HG03558 (cell line): ENCODE data around the gene DPH6.

Experiments used
- ATAC-seq: cut with Tn5 transposase; IDR thresholded peaks from one replicate; pipeline ENCODE4 v1.9.1; 2021; ENCODE audit warnings: moderate number of reproducible peaks; ENCODE audit not compliant: unreplicated experiment; ENCODE audit errors: extremely low read depth

Gene DPH6

DNA sequence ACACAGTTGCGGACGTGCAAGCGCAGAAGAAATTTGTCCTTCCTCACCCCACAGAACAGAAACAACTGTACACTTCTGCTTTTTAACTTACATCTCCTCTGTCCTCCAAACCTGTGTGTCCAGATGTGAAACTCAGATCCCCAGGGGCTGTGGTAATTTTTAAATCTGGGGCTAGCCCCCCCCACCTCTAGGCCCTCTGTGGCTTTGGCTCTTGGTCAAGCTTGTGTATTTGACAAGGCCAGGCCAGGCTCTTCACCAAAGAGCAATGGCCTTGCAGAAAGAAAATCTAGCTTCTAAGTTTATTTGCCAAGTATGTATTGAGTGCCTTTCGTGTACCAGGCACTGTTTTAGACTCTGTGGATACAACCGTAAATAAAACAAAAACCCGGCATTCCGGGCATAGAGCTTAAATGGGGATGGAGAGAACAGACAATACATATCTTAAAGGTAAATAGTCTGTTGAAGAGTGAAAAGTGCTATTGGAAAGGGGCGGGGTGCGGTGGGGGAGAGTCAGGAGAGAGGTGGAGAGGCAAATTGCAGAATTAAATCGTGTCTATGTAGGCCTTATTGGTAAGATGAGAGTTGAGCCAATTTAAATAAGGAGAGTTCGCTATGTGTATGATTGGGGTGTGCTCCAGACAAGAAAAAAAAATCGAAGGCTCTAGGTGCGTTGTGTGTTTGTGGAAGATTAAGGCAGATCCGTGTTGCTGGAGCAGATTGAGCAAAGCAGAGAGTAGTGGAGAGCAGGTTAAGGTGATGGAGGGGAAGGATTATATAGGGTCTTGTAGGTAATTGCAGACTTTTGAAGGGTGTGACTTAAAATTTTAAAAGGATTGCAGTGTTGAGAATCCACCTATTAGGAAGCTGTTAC lies 781 bp upstream of the DPH6 start:
- no peak for ATAC-seq

DNA sequence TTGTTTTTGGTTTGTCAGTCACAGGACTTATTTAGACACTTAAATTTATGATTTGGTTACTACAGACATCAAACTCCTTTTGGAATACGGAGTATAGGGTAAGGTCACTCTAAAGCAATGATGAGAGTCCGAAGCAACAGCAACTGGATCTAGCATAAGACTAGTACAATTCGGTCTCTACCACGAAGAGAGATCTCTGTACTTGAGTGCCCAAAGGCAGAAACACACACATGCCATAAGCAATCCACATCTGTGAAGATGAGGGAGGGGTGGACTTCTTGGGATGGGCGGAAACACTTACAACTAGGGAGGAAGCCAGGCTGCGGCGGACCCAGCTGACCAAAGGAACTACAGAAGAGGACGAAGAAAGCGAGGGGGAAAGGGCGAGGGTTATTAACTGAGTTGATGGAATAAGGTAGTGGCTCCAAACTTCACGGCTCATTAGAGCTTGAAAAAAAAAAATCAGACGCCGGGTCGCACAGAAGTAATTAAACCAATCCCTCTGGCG lies 595 bp downstream of the DPH6 start:
- peak; percentile 5 for ATAC-seq

DNA sequence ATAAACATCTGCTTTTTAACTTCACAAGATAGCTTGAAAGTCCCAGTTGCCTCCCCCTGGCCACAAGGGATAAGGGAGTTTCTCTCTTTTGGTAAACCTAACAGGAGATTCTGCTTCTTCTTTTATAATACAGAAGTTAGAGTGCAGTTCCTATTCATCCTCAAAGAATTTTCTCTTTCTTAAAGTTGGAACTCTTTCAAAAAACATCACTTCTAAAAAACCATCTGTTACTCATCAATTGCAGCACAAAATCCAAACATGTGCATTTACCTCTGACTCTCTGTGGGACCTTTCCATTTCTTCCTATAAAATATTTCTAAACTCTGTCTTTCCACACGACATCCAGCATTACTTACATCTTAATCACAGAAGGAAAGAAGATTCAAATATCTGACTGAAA lies 5.1 kb downstream of the DPH6 start:
- ATAC-seq: no peak

DNA sequence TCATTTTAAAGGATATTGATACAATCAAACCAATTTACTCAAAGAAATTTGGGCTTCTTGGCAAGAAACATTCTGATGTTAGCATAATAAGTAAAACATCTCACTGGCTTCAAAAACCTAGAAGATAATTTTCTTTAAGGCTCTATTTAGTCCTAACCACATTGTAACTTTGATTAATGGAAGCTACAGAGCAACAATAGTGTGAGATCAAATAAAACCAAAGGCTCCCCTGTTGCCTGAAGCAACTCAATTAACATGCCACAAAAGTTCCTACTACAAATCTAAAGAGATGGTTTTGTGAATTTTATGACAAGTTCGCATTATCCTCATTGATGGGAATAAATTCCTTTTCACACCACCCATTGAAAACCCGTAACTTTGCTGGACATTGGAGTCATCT lies 5.9 kb downstream of the DPH6 start:
- no peak for ATAC-seq

DNA sequence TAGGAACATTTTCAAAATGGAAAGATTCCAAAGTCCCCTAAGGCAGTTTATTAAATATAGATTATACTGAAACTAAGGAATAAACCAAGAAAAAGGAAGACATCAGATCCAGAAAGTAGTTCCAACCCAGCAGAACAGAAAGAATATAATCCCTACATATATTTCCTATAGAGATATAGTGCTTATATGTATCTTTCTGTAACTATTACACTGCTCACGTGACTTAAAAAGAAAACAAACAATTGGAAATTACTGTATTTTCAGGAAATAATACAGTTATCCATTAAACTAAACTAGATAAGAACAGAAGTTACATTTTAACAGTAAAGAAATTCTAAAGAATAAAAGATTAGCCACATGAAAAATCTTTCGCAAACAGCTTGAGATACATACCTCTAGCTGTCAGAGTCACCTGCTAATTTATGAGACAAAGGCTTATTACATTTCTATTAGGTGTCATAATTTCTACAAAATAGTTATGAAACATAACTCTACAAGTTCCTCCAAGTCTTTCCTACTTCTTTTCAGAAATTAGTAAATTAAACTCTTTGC lies 10.5 kb downstream of the DPH6 start:
- ATAC-seq: no peak

DNA sequence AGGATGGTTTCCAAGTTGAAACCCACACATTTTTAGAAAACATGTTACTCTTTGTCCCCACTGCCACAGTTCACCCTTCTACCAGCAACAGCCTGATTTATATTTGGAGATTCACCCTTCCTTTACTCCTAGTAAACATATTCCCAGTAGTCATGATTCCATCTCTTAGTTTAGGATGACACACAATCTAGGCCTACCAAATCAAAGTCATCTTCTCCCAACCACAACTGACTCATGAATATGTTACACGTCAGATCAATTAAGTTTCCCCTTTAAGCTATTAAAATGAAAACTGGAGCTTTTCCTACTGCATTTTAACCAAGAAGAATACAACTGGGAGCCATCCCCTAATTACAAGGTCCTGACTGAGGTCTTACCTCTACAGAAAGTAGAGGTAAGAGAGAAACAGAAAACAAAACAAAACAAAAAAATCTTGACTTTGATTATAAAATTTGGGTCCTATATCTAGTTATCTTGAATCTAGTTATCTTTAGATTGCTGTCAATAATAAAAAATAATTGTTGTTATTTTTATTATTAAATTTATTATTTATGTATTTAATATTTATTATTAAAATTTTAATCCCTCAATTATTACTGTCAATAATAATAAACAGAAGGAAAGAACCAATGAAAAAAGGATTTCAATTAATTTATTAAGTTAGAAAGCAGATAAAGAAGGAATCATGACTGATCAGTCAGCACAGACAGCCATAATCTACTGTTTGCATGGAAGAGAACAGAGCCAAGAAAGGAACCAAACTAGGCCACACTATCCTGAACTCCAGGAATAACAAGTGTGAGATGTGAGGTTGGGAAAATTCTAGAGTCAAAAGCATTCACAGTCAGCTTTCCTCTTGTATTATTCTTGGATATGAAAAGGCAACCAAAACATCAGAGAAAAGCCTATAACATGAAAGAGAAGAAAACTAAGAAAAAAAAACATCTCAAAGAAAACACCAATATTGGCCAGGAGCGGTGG lies 12.5 kb downstream of the DPH6 start:
- no peak for ATAC-seq

DNA sequence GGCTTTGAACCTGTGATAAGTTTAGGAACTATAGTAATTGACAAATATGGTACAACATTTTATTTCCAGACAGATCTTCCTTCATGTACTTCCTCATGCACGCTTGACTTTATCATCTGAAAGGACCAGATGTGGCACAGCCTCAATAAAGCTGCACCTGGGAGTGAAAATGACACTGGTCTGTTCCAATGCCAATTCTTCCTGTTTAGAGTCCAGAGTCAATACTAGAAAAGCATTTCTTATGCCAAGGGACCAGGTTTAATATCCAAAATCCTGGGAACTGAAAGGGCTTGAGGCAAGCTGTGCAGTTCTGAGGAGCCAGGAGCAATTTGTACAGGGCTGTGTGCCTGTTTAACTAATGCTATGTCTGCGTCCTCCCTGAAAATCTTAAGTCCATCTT lies 15.3 kb downstream of the DPH6 start:
- ATAC-seq: no peak

DNA sequence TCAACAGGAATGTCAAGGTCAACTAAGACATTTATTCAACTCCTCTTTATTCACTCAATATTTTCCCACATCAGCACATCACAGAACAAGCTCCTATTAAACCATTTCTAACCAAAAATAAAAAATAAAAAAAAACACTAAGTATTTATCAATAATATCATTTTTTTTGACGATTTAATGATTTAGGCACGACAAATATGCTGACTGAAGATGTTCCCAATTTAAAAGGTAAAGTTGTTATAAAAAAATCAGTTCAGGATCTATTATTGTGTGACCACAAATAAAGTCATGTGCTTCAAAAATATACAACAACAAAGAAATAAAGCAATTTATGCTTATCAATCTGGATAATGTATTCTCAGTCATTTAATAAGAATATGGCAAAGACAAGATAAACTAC lies 16.2 kb downstream of the DPH6 start:
- no peak for ATAC-seq

DNA sequence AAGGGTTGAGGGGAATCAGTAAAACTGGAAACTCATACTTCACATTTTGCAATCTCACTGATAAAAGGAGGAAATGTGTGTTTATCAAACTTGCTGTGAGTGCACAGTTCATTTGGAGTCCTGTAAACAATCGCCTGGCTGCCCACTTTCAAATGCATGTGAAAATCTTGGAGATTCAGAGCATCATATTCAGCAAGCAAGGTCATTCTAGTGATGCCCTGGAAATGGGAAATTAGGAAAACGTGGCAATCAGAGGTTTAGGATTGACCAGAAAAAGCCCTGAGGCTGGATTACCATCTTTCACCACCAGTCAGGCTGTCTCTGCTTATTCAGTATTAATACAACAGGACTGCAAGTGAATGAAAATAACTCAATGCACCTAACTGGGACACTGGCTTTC lies 23.9 kb downstream of the DPH6 start:
- no peak for ATAC-seq

DNA sequence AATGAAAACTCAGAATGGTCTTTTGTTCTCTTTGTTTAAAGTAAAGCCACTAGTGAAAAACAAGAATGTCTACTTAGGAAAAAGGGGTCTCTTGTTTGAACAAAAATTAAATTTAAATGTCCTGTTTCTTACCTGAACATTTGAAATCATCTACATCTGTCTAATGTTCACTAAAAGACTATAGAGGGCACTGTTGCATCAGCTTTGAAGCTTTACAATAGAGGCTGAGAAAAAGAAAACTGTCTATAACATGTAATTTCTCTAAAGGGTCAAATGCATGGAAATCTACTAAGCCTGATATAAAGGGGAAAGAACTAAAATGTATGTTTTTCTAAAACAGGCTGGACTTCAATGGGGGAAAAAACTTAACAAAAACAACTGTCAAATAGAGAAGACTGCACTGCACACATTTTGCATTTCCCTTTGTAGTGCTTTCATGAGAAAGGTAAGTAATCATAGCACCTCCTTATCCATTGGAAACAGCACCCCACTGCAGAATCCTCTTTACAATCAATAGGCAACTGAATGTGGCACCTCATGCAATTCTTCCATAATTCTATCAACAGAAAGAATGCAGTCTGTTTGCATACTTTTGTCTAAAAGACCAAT lies 26.3 kb downstream of the DPH6 start:
- peak; percentile 58 for ATAC-seq

DNA sequence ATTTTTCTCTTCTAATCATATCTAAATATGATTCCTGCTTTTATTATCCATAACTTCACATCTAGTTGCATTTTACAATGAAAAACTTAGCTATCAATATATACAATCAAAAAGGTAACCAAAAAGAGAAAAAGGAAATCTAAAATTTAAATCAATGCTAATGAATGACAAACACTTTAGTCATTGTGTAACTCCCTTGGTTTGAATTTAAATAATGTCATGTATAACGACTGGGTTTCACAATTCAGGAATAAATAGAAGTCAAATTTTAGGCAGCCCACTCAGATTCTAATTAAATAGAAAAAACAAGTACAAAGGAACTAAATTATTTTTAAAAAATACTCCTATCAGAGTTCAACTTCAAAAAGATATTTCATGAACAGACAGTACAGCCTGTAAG lies 26.9 kb downstream of the DPH6 start:
- ATAC-seq: no peak

DNA sequence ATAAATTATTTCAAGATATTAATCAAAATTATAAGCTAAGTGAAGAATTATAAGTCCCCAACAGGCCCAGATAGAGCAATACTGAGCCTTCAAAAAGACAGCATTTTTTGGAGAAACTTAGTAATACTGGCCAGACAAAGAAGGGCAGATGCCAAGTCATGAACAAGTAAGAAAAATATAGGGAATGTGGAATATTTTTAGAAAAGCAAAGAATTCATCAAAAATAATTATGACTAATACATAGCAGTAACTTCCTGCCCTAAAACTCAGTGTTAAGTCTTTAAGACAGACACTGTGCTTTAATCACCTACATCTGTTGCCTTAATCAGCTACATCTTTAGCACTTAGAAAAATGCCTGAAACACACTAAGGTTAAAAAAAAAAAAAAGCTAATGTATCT lies 31.2 kb downstream of the DPH6 start:
- no peak for ATAC-seq

DNA sequence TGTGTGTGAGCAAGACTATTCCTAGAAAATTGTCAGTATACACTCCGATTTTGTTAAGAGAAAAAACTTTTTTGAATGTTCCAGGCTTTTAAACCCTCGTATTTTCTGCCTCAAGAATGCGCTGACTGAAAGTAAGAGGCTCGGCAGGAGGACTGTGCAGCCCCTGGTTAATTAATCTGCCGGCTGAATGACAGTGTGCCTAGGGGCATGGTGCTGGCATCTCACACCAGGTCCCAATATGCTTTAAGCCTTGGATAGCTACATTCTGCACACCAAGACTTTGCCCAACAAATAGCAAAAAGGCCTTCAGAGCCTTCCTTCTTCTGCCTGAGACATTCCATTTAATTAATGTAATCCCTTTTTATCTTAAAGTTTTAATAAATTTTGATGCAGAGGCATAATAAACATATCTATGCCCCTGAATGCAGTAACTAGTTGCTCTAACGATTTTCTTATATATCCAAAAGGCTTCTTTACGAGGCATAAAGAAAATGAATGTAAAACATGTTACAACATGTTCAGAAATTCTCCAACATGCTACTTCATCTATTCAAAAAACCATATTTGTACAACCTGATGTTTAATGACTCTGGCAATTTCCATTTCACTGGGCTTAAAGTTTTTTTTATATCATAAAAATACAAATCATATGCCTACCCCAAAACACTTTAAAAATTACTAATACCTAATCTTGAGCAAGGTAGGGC lies 37.9 kb downstream of the DPH6 start:
- no peak for ATAC-seq

DNA sequence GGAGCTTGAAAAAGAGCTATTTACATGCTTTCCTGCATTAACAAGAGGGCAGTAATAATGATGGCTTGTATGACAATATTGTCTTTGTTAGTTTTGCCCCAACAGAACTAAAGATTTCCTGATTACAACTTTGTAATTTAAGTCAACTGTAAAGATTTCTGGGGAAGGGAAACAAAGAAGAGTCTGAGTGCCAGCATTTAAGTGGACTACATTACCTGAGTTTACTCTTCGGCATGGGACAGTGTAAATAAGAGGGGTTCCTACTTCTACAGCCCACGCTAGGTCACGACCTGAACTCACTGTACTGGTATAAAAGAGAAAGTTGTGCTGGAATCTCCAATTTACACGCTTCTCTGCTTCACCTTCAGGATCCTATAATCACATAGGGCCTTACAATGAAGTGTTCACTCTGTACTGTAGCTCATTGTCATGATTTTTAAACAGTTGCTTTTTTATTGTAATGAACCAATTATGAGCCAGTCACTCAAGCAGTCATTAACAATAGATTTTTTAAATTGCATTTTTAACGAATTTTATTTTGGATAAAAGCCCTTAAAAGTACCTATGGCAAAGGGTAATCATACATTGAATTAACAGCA lies 39.6 kb downstream of the DPH6 start:
- no peak for ATAC-seq

DNA sequence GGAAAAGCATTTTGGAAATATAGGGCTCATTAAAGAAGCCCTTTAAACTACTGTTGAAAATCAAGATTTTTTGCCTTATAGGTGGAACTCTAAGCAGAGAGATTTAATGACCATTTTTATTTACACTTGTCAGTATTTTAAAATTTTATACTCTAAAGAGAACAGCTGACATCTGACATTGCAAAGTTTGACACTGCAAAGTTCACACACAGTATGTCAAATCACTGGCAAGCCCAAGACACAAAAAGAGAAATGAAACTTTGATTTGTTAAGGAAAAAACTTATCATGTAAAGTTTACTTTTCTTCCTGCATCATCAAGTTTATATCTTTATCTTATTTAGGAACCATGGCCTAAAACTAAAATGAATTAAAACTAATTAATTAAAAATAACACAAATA lies 40.2 kb downstream of the DPH6 start:
- ATAC-seq: no peak

DNA sequence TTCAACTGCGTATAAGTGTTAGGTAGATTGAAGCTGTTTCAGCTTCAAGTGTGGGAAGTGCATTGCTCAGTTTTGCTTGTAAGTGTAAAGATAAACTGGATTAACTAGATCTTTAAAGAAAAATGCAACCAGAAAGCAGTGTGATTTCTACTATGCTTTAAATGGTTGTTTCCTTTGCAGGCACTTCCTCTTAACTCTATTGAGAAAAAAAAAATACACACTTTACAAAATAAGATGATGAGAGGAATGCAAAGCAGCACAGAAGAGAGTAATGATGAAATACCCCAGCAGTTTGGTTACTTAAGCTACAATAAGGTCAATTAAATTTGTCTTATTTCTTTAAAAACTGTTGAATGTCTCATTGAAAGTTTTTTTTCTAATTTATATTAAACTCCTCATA lies 40.8 kb downstream of the DPH6 start:
- no peak for ATAC-seq

DNA sequence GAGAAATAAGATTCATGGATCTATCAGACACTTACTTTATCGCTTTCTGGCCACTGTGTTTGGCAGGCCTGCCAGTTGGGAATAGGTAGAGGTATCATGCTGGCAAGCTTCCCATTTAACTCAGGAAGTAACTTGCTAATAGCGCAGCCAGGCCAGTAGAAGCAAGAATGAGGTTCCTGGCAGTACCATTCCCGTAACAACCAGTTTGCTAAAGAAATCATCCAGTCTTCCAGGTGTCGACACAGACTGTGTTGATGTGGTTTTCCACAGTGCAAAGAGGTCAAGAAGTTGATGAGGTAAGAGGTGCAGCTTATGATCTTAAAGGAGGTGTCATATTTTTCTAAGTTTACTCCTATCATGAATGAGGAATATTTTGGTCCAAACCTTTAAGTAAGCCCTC lies 46.2 kb downstream of the DPH6 start:
- no peak for ATAC-seq

DNA sequence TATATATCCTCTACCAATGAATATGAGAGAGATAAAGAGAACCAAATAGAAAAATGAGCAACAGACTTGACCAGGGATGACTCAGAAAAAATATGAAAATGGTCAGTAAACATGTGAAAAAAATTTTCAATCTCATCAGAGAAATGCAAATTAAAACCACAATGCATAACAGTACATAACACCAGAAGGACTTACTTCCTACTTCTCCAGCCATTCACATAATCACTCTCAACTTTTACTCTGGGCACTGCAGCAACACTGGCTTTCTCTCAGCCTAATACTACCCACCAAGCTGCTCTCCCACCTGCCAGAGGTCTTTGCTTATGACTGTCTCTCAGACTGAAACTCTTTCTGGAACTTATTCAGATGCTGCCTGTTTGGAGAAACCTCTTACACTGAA lies 49.4 kb downstream of the DPH6 start:
- ATAC-seq: peak; percentile 100

DNA sequence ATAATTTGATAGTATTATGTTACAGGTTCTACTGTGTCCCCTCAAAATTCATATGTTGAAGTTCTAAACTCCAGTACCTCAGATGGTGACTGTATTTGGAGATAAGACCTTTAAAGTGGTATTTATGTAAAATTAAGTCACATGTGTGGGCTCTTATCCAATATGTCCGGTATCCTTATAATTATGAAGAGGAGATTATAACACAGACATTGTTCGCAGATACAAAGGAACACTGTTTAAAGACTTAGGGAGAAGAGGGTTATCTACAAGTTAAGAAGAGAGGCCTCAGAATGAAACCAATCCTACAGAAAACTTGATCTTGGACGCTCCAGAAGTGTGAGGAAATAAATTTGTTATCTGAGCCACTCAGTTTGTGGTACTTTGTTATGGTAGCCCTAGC lies 50.9 kb downstream of the DPH6 start:
- ATAC-seq: no peak
